ENCODE results near the gene RNH1. TPM values are rescaled to one million over a fixed set of nuclear protein-coding genes. Genes with fewer than 3 reads are reported as not detected.

The RNH1 gene
- total RNA-seq, 2 experiments from 2014 or later = 65.5 to 65.7 TPM

DNA sequence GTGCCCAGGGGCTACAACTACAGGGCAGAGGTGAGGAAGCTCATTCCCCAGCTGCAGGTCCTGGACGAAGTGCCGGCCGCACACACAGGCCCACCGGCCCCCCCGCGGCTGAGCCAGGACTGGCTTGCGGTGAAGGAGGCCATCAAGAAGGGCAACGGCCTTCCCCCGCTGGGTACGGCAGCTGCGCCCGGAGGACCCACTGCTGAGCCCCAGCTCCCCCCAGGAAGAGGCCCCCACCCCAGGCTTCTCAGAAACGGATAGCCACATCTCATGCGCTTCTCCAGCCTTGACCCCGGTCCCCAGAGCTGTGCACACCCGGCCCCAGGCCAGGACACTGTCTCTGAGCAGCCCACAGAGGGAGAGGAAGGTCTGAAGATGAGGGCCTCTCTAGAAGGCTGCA is 44.1 kb upstream of the RNH1 start:
- intact Hi-C loops (cut with micrococcal nuclease; ENCODE audit: unreplicated experiment) = no loop called here
- POLR2A ChIA-PET = no interaction called here
- no peak overlapping the region for H3K4me3 ChIP-seq (ENCODE audit: low read depth, low read length, poor library complexity, severe bottlenecking)
- H3K27ac ChIP-seq (ENCODE audit: low read depth, low read length, poor library complexity, severe bottlenecking) = no peak overlapping the region
- BruUV-seq (replicated peaks) = no TSS peak
- CTCF ChIA-PET (ENCODE audit: unreplicated experiment) = no interaction called here
- no peak overlapping the region for H3K4me2 ChIP-seq (ENCODE audit: low read length)
- TF ChIP-seq, protein P1, sequence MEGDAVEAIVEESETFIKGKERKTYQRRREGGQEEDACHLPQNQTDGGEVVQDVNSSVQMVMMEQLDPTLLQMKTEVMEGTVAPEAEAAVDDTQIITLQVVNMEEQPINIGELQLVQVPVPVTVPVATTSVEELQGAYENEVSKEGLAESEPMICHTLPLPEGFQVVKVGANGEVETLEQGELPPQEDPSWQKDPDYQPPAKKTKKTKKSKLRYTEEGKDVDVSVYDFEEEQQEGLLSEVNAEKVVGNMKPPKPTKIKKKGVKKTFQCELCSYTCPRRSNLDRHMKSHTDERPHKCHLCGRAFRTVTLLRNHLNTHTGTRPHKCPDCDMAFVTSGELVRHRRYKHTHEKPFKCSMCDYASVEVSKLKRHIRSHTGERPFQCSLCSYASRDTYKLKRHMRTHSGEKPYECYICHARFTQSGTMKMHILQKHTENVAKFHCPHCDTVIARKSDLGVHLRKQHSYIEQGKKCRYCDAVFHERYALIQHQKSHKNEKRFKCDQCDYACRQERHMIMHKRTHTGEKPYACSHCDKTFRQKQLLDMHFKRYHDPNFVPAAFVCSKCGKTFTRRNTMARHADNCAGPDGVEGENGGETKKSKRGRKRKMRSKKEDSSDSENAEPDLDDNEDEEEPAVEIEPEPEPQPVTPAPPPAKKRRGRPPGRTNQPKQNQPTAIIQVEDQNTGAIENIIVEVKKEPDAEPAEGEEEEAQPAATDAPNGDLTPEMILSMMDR (conservative IDR thresholded peaks at IDR 0.05; ENCODE audit: low read length) = no peak
- no peak for TF ChIP-seq EZH2phosphoT487 (IDR thresholded peaks at IDR 0.05; ENCODE audit: borderline replicate concordance, low read depth, low read length)
- DNase-seq (ENCODE audit: low spot score) = no peak
- H2AFZ ChIP-seq (ENCODE audit: low read length) = no peak overlapping the region
- H3K4me1 ChIP-seq (ENCODE audit: insufficient read depth, low read length, poor library complexity, severe bottlenecking) = peaks cover 28% of the 10 kb centered on the region
- no peaks in the 10 kb centered on the region for H3K36me3 ChIP-seq (ENCODE audit: insufficient read depth, low read length)
- H3K79me2 ChIP-seq (ENCODE audit: insufficient read depth, low read depth, low read length) = no peaks in the 10 kb centered on the region
- H4K20me1 ChIP-seq (ENCODE audit: insufficient read depth, low read length) = no peaks in the 10 kb centered on the region
- no peaks in the 10 kb centered on the region for H3K9me2 ChIP-seq (ENCODE audit: insufficient read depth, low read length)
- H3K9me3 ChIP-seq (ENCODE audit: low read length) = no peaks in the 10 kb centered on the region

DNA sequence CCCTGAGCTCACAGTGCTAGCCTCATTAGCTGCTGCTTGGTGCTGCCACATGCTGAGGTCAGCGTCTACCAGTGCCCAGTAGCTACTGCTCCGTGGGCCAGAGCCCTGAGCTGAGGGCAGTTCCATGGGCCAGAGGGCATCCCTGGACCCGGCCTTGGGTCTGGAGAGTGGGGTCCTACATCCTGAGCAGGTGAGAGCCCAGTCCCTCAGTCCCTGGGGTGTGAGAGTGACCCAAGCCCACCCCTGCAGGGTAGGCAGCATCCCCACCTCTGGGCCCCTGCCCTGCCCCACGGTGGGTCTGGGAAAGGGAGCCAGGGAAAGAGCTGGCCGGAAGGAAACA is 43.7 kb upstream of the RNH1 start:
- POLR2A ChIA-PET = no interaction called here
- Histone ChIP-seq H3K4me3 (ENCODE audit: low read depth, low read length, poor library complexity, severe bottlenecking) (no peak overlapping the region), H2AFZ (ENCODE audit: low read length) (no peak overlapping the region), H4K20me1 (ENCODE audit: insufficient read depth, low read length) (no peaks in the 10 kb centered on the region), H3K4me2 (ENCODE audit: low read length) (no peak overlapping the region), H3K9me2 (ENCODE audit: insufficient read depth, low read length) (no peaks in the 10 kb centered on the region), H3K27ac (ENCODE audit: low read depth, low read length, poor library complexity, severe bottlenecking) (no peak overlapping the region), H3K36me3 (ENCODE audit: insufficient read depth, low read length) (no peaks in the 10 kb centered on the region), H3K4me1 (ENCODE audit: insufficient read depth, low read length, poor library complexity, severe bottlenecking) (peaks cover 25% of the 10 kb centered on the region), H3K9me3 (ENCODE audit: low read length) (no peaks in the 10 kb centered on the region), H3K79me2 (ENCODE audit: insufficient read depth, low read depth, low read length) (no peaks in the 10 kb centered on the region)
- TF ChIP-seq, protein P1 (conservative IDR thresholded peaks at IDR 0.05; ENCODE audit: low read length) = no peak
- no peak for TF ChIP-seq EZH2phosphoT487 (IDR thresholded peaks at IDR 0.05; ENCODE audit: borderline replicate concordance, low read depth, low read length)
- CTCF ChIA-PET (ENCODE audit: unreplicated experiment) = no interaction called here
- intact Hi-C loops (cut with micrococcal nuclease; ENCODE audit: unreplicated experiment) = no loop called here
- BruUV-seq (replicated peaks) = no TSS peak
- DNase-seq (ENCODE audit: low spot score) = no peak

DNA sequence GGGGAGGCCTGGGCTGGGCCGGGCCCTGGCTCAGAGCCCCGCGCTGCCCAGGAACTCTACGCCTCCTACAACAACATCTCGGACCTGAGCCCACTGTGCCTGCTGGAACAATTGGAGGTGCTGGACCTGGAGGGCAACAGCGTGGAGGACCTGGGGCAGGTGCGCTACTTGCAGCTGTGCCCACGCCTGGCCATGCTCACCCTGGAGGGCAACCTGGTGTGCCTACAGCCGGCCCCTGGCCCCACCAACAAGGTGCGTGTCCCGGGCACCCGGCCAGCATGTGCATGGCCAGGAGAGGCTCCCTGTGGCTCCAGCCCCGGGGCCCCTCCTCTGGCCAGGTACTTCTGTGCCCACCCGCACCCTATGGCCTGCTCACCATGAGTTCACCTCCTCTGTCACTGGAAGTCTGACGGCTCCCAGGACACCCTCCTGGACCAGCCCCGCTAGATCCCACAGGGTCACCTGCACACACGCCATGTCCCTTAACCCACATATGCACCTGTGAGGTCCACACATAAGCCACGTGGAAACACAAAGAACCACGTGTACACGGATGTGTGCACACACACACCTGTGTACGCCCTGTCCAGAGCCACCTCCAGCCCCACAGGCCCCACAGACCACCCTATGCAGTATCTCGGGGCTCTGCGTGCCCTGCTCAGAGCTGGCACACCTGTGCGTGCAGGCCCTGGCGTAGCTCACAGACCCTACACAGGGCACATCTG is 43.1 kb upstream of the RNH1 start:
- Histone ChIP-seq H3K79me2 (ENCODE audit: insufficient read depth, low read depth, low read length) (no peaks in the 10 kb centered on the region), H3K36me3 (ENCODE audit: insufficient read depth, low read length) (no peaks in the 10 kb centered on the region), H3K9me3 (ENCODE audit: low read length) (no peaks in the 10 kb centered on the region), H4K20me1 (ENCODE audit: insufficient read depth, low read length) (no peaks in the 10 kb centered on the region), H3K4me2 (ENCODE audit: low read length) (no peak overlapping the region), H3K9me2 (ENCODE audit: insufficient read depth, low read length) (no peaks in the 10 kb centered on the region), H3K27ac (ENCODE audit: low read depth, low read length, poor library complexity, severe bottlenecking) (no peak overlapping the region), H3K4me1 (ENCODE audit: insufficient read depth, low read length, poor library complexity, severe bottlenecking) (peaks cover 20% of the 10 kb centered on the region), H3K4me3 (ENCODE audit: low read depth, low read length, poor library complexity, severe bottlenecking) (no peak overlapping the region), H2AFZ (ENCODE audit: low read length) (no peak overlapping the region)
- no peak for TF ChIP-seq EZH2phosphoT487 (IDR thresholded peaks at IDR 0.05; ENCODE audit: borderline replicate concordance, low read depth, low read length)
- TF ChIP-seq, protein P1 (conservative IDR thresholded peaks at IDR 0.05; ENCODE audit: low read length) = no peak
- BruUV-seq (replicated peaks) = no TSS peak
- intact Hi-C loops (cut with micrococcal nuclease; ENCODE audit: unreplicated experiment) = no loop called here
- CTCF ChIA-PET (ENCODE audit: unreplicated experiment) = no interaction called here
- POLR2A ChIA-PET = no interaction called here
- DNase-seq (ENCODE audit: low spot score) = no peak

All from OCI-LY7 (cell line).